Activated CD8-positive, alpha-beta memory T cell treated with anti-CD3 and anti-CD28 coated beads, Interleukin-2, amount 50 U/mL, for 24 hours (primary cell): ENCODE measurements around the gene PRKG2.

Source experiments
- DNase-seq: peaks from one replicate; pipeline ENCODE4 v3.0.0-alpha.2; 2020; ENCODE audit errors: extremely low read depth

Gene PRKG2

GRCh38 chr4:81218206-81218605, 3.2 kb upstream of the PRKG2 start:
- DNase-seq: no peak

GRCh38 chr4:81217779-81218178, 2.8 kb upstream of the PRKG2 start:
- no peak for DNase-seq

- no peak for DNase-seq
Measured at GRCh38 chr4:81215931-81216330, 909 bp upstream of the PRKG2 start.

GRCh38 chr4:81214144-81214880, 710 bp downstream of the PRKG2 start:
- DNase-seq: no peak

- no peak for DNase-seq
Measured at GRCh38 chr4:81213671-81214070, 1.4 kb downstream of the PRKG2 start.

- DNase-seq: no peak
Measured at GRCh38 chr4:81211956-81212355, 3.1 kb downstream of the PRKG2 start.

- DNase-seq: no peak
Measured at GRCh38 chr4:81207828-81208227, 7.2 kb downstream of the PRKG2 start.

- no peak for DNase-seq
Measured at GRCh38 chr4:81205302-81205701, 9.7 kb downstream of the PRKG2 start.

- DNase-seq: no peak
Measured at GRCh38 chr4:81204571-81204970, 10.5 kb downstream of the PRKG2 start.

GRCh38 chr4:81199831-81200230, 15.2 kb downstream of the PRKG2 start:
- no peak for DNase-seq

GRCh38 chr4:81198609-81199008, 16.4 kb downstream of the PRKG2 start:
- DNase-seq: no peak

- DNase-seq: no peak
Measured at GRCh38 chr4:81197864-81198524, 17.0 kb downstream of the PRKG2 start.

- DNase-seq: no peak
Measured at GRCh38 chr4:81196126-81196650, 18.8 kb downstream of the PRKG2 start.

- no peak for DNase-seq
Measured at GRCh38 chr4:81195475-81195874, 19.5 kb downstream of the PRKG2 start.

- DNase-seq: no peak
Measured at GRCh38 chr4:81194286-81194685, 20.7 kb downstream of the PRKG2 start.

- DNase-seq: no peak
Measured at GRCh38 chr4:81180916-81181315, 34.1 kb downstream of the PRKG2 start.

- no peak for DNase-seq
Measured at GRCh38 chr4:81179326-81179725, 35.7 kb downstream of the PRKG2 start.

- DNase-seq: no peak
Measured at GRCh38 chr4:81173213-81173612, 41.8 kb downstream of the PRKG2 start.

GRCh38 chr4:81166458-81167160, 48.4 kb downstream of the PRKG2 start:
- no peak for DNase-seq

GRCh38 chr4:81165861-81166430, 49.1 kb downstream of the PRKG2 start:
- DNase-seq: no peak

- DNase-seq: no peak
Measured at GRCh38 chr4:81164623-81165416, 50.2 kb downstream of the PRKG2 start.
